GM21786 (cell line): ENCODE results near the gene CDH23.

ENCODE experiments used
- ATAC-seq: cut with Tn5 transposase; IDR thresholded peaks from one replicate; pipeline ENCODE4 v1.9.1; 2021; ENCODE audit not compliant: unreplicated experiment

The CDH23 gene

GRCh38 chr10:71632896-71633600 is 236.3 kb downstream of the CDH23 start:
- no peak for ATAC-seq

GRCh38 chr10:71633920-71634319 is 237.2 kb downstream of the CDH23 start:
- ATAC-seq = no peak

- ATAC-seq = no peak
Observed at GRCh38 chr10:71634531-71635164, 237.9 kb downstream of the CDH23 start.

- no peak for ATAC-seq
Observed at GRCh38 chr10:71635251-71635866, 238.6 kb downstream of the CDH23 start.

GRCh38 chr10:71635867-71636266 is 239.1 kb downstream of the CDH23 start:
- ATAC-seq = no peak

- ATAC-seq = no peak
Observed at GRCh38 chr10:71636588-71636987, 239.9 kb downstream of the CDH23 start.

- no peak for ATAC-seq
Observed at GRCh38 chr10:71637305-71637704, 240.6 kb downstream of the CDH23 start.

- no peak for ATAC-seq
Observed at GRCh38 chr10:71638064-71638821, 241.5 kb downstream of the CDH23 start.

GRCh38 chr10:71638822-71639719 is 242.4 kb downstream of the CDH23 start:
- no peak for ATAC-seq

GRCh38 chr10:71640607-71641006 is 243.9 kb downstream of the CDH23 start:
- ATAC-seq = no peak

- ATAC-seq = no peak
Observed at GRCh38 chr10:71641449-71641848, 244.7 kb downstream of the CDH23 start.

GRCh38 chr10:71641986-71642385 is 245.3 kb downstream of the CDH23 start:
- no peak for ATAC-seq

GRCh38 chr10:71643904-71644303 is 247.2 kb downstream of the CDH23 start:
- peak; percentile 35 for ATAC-seq

- ATAC-seq = peak; percentile 59
Observed at GRCh38 chr10:71644307-71645180, 247.8 kb downstream of the CDH23 start.

GRCh38 chr10:71645185-71645584 is 248.5 kb downstream of the CDH23 start:
- no peak for ATAC-seq

- ATAC-seq = no peak
Observed at GRCh38 chr10:71646037-71646436, 249.3 kb downstream of the CDH23 start.

- ATAC-seq = no peak
Observed at GRCh38 chr10:71646592-71647292, 250.0 kb downstream of the CDH23 start.

- ATAC-seq = no peak
Observed at GRCh38 chr10:71647526-71648253, 251.0 kb downstream of the CDH23 start.
